ENCODE measurements around the gene INPPL1.
A peak's percentile ranks its signal among the peaks of the same experiment; 100 is the strongest.

The INPPL1 gene

GRCh38 chr11:72216638-72217037 lies 7.9 kb upstream of the INPPL1 start, which contains the start of gene FOLR2:
TSS of gene FOLR2 (plus strand) at chr11:72216794. CDS start at chr11:72218585, 1,791 bp downstream.
- no peak for DNase-seq (ENCODE audit: low read depth, low spot score)

DNA sequence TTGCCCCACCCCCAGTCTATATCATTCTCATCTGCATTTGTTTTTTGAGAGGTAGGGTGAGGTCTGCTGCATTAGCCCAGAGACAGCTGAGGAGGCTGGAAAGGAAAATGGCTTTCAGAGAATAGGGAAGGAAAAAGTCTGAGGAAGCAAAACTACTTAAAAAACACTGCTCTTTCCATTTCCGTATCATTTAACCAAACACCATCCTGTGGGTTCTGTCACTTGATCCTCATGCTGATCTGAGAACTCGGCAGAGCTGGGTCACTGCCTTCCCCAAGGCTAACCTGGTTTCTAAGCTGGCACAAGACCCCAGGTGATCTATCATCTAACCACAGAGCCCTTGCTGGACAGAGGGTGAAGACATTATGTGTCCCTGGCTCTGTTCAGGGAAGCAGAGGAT lies 6.7 kb upstream of the INPPL1 start:
- DNase-seq (ENCODE audit: low read depth, low spot score), result no peak

- no peak for DNase-seq (ENCODE audit: low read depth, low spot score)
These were observed 6.3 kb upstream of the INPPL1 start for GRCh38 chr11:72218251-72218745.

DNA sequence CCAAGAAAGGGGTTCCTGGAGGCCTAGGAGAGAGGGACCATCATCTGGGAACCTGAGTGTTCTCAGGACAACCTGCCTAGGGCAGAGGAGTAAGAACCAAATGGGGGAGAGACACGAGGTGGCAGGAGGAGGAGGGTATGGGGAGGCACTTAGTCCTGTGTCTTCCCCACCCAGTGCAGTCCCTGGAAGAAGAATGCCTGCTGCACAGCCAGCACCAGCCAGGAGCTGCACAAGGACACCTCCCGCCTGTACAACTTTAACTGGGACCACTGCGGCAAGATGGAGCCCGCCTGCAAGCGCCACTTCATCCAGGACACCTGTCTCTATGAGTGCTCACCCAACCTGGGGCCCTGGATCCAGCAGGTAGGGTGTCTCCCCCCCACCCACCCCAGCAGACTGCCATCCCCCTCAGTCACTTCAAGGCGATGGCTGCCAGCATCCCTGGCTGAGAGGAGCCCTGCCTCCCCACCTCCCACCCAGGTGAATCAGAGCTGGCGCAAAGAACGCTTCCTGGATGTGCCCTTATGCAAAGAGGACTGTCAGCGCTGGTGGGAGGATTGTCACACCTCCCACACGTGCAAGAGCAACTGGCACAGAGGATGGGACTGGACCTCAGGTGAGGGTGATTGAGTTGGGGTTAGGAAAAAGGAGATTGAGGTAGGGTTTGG lies 3.7 kb upstream of the INPPL1 start:
- no peak for DNase-seq (ENCODE audit: low read depth, low spot score)

DNA sequence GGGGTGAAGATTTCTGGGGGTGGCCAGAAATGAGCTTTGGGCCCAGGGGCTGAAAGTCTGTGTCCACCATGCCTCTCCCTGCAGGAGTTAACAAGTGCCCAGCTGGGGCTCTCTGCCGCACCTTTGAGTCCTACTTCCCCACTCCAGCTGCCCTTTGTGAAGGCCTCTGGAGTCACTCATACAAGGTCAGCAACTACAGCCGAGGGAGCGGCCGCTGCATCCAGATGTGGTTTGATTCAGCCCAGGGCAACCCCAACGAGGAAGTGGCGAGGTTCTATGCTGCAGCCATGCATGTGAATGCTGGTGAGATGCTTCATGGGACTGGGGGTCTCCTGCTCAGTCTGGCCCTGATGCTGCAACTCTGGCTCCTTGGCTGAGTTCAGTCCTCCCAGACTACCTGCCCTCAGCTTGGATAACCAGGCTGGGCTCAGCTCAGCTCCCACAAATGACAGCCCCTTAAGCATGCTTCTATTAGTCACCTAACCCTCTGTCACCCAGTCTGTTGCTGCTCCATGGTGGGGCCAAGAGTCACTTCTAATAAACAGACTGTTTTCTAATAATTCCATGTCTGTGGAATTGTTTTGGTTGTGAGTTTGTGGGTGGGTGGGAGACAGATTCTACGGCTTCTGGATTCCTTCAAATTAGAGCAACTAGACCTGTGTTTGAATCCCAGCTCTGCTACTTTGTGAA lies 3.0 kb upstream of the INPPL1 start:
- DNase-seq (ENCODE audit: low read depth, low spot score), result no peak

DNA sequence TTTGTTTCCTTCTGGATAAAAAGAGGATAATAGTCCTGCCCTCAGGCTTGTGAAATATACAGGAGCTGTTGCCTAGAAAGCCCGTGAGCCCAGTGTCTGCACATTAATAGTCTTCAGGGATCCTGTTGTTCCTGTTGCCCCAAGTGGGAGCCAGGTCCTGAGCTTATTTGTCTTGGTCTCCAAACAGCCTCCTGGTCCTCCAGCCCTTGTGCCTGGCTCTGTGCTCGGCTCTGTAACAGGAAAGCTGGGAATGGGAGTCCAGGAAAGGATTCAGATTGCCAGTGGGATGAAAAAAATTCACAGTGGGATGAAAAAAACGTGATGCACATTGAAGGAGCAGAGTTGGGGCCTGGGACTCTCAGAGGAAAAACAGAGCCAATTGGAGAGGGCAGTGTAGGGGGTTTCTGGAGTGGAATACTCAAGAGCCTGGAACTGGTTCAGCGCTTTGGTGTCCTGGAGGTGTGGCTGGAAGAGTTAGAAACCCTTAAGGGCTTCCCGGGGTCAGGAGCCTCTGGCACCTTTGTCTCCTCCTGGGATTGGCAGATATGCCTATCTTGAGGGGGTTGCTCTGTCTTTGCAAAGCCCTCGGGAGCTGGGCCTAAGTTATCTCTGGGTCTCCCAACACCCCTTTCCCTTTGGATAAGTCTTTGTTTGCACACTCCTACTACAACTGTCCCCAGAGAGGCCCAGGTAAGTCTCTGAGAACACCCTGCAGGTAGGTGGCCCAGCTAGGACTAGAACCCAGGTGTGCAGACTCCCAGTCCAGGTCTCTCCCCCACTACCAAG lies 2.3 kb upstream of the INPPL1 start:
- DNase-seq (ENCODE audit: low read depth, low spot score), result no peak

DNA sequence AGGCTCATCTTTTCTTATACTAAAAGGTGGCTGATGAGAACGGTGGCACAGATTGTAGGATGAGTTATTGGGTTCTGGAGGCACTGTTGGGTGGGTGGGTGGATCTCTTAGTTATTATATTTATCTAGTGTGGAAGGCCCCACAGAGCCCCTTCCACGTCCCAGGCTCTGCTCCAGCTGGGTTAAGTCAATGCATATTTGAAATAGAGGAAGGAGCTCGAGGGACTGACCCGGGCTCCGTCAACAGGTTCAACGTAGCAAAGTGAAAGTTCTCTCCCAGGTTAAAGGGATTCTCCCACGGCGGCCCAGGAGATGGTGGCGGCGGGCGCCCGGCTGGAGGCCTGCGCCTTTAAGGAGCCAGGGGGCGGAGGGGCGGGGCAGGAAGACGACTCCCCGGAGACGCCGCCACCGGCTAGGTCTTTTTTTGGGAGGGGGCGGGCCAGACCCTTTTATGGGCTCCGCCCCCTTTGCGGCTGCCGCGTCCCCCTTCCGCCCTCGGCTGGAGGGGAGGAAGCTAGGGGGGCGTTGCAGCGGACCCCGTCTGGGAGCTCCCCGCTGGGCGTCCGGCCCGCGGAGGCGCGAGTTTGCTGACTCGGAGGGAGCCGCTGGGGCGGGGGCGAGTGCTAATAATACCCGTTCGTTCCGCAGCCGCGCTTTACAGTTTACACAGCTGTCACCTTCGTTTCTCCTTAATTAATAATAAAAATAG lies 1.5 kb upstream of the INPPL1 start:
- peak; percentile 68 for DNase-seq (ENCODE audit: low read depth, low spot score)

DNA sequence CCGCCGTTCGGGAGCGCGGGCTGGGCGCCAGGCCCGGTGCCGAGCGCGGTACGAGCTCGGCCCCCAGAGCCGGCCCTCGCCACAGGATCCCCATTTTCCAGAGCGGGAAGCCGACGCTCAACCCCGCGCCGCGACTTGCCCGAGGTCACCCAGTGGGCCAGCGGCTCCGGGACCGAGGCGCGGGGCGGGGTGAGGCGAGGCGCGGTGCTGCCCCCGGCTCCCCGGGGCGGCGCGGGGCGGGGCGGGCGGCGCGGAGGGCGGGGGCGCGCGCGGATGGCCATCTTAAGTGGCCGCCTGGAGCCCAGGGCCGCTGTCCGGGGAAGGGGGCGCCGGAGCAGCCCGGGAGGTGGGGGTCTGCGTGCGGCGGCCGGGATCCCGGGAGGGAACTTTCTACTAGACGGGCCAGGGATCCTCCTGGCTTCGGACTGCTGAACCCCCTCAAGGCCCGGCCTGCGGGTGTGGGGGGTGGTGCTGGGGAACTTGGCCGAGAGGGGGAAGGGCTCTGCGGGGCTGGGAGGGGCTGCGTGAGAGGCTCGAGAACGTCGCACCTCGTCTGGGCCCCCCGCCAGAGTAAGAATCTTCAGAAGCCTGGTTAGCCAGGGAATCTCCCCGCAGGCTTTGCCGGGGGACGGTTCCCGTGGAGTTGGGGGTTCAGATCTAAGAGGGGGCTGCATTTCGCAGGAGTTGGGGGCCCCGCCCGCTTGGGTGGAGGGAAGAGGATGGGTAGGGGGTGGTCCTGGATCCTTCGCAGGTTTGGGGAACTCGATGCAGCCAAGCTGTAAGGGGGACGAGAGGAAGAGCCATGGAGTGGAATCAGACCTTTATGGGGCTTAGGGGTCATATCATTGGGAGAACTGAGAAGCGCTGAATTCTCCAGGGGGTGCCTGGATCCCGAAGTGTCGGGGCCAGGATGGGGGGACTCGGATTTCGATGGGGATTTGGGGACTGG lies 678 bp upstream of the INPPL1 start:
- DNase-seq (ENCODE audit: low read depth, low spot score), result peak; percentile 18

DNA sequence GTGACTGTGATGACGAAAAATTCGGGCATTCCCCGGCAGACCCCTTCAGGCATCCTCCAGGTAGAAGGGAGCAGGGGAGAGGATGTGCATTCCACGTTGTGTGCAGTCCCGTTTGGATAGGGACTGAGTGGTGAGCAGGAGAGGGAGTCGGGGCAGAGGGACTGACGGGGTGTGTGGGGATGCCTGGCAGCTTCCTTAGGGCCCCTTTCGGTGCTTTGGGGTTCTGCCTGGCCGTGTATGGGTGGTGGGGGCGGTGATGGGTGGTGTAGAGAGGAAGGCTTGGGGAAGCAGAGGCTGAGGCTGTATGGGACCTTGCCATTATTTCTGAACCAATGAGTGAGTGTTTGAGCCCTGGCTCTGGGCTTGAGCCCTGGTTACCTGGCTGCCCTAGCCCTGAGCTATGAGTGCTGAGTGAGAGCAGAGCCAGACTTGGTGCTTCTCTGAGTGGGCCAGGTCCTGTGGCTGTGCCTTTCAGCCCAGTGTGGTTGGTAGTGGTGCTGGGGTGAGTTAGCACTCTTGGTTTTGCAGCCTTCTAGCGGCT lies 914 bp downstream of the INPPL1 start:
- DNase-seq (ENCODE audit: low read depth, low spot score), result no peak

DNA sequence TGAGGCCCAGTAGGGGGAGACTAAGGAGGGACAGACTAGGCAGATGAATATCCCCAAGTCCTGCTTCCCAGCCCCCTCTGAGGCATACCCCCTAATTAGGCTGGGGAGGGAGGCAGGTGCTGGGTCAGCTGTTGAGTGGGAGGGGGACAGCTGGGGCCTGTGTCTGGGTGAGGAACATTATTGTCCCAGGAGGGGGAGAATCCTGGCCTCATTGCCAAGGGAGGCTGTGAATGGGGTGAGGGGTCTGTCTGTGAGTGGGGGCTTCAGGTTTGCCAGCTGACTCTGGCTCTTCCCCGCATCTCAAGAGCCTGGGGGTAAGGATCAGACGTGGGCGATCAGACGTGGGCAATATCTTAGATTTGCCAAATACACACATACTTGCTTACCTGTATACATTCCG lies 2.1 kb downstream of the INPPL1 start:
- no peak for DNase-seq (ENCODE audit: low read depth, low spot score)

DNA sequence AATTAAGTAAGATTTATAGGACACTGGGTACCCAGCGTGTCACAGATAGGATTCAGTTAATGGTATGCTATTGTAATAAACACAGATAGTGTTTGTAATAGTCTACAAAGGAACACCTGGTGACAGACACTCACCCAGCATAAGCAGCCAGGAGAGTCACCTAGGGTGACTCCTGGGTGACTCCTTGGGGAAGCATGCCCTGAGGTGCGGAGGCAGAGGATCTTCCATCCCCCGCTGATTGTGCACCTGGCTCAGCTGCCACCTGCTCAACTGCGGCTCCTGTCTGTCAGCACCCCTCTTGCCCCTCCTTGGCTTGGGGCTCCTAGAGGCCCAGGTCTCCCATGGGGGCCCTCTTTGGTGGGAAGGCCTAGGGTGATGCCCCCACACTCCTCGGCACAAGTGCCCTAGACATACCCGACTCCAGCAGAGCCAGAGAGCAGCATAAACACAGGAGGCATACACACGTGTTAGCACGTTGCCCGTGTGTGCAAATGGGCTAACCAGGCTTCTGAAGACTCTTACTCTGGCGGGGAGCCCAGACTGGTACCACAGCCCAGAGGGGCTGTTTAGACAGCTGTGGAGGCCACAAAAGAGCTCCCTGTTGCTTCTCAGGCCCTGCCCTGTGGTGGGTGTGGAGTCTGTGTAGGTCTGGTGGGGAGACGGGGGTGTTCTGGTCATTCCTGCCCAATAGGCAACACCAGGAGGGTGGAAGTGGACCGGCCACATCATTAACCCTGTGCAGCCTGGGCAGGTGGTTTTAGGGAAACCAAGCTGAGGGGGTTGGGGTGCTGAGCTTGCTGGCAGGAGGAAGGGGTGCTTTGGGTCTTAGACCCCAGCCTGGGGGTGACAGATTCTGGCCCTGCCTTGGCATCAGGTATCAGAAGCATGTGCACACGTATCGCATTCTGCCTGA lies 3.0 kb downstream of the INPPL1 start:
- DNase-seq (ENCODE audit: low read depth, low spot score), result peak; percentile 82

- DNase-seq (ENCODE audit: low read depth, low spot score), result no peak
These were observed 3.8 kb downstream of the INPPL1 start for GRCh38 chr11:72228229-72228843.

DNA sequence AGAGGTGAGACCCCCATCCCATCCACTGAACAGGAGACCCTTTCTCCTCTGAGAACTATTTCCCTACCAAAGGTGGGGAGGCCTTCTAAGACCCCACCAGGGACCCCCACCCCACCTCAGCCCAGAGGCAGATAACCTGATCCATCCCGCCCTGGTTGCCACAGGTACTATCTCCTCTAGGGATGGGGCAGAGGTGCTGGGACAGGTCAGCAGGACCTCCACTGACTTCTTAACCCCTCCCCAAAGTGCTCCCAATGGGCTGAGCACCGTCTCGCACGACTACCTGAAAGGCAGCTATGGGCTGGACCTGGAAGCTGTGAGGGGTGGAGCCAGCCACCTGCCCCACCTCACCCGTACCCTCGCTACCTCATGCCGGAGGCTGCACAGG lies 4.3 kb downstream of the INPPL1 start:
- no peak for DNase-seq (ENCODE audit: low read depth, low spot score)

- no peak for DNase-seq (ENCODE audit: low read depth, low spot score)
These were observed 4.9 kb downstream of the INPPL1 start for GRCh38 chr11:72229336-72229924.

GRCh38 chr11:72229925-72230763 lies 5.6 kb downstream of the INPPL1 start:
- DNase-seq (ENCODE audit: low read depth, low spot score), result no peak

DNA sequence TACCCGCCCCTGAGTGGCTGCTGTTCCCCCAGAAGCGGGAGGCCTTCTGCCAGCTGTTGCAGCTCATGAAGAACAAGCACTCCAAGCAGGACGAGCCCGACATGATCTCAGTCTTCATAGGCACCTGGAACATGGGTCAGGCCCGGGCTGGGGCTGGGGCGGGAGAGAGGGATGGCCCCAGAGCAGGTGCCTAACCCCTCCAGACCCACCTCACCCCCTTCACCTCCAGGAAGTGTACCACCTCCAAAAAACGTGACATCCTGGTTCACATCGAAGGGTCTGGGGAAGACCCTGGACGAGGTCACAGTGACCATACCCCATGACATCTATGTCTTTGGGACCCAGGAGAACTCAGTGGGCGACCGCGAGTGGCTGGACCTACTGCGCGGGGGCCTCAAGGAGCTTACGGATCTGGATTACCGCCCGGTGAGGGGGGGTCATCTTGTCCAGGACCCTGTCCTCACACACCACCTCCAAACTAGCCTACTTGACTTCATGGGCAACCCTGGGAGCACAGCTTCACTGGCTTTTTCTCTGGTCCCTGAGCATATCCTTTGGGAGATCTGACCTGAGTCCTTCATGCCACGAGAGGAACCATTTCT lies 6.3 kb downstream of the INPPL1 start:
- no peak for DNase-seq (ENCODE audit: low read depth, low spot score)

All from smooth muscle cell of the brain vasculature (primary cell).